Fibroblast of skin of abdomen (primary cell): ENCODE measurements around the gene PTPRU.
"Not testable (repeated sequence)": the region's sequence is repeated elsewhere in the genome, so short reads cannot be mapped to it uniquely, and the experiment has no call there.

Experiments used
- DNase-seq: peaks from one replicate; pipeline ENCODE4 v3.0.0-alpha.2; 2013

PTPRU gene

GRCh38 chr1:29290414-29290985, 54.2 kb downstream of the PTPRU start:
- DNase-seq, result peak; percentile 76

DNA sequence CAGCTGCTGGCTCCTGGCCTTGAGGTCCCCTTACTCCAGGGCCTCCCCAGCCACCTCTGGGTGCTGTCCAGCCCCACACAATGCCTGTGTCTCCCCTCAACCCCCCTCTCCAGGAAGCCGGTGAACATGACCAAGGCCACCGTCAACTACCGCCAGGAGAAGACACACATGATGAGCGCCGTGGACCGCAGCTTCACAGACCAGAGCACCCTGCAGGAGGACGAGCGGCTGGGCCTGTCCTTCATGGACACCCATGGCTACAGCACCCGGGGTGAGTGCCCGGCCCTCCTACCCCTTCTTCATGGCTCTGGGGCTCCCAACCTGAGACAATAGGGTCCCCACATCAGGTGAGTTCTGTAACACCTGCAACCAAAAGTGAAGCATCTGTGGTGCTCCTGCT, 55.4 kb downstream of the PTPRU start:
- no peak for DNase-seq

GRCh38 chr1:29292344-29292743, 56.0 kb downstream of the PTPRU start:
- no peak for DNase-seq

GRCh38 chr1:29297450-29297849, 61.1 kb downstream of the PTPRU start:
- DNase-seq, result peak; percentile 14

GRCh38 chr1:29298246-29298645, 61.9 kb downstream of the PTPRU start:
- no peak for DNase-seq

GRCh38 chr1:29299446-29299845, 63.1 kb downstream of the PTPRU start:
- DNase-seq, result no peak

DNA sequence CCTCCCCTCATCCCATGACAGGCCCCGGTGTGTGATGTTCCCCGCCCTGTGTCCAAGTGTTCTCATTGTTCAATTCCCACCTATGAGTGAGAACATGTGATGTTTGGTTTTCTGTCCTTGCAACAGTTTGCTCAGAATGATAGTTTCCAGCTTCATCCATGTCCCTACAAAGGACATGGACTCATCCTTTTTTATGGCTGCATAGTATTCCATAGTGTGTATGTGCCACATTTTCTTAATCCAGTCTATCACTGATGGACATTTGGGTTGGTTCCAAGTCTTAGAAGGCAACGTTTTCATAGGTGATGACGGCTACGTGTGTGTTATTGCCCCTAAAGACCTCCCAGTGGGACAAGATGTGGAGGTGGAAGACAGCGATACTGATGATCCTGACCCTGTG, 65.4 kb downstream of the PTPRU start:
- DNase-seq, result not testable (repeated sequence)

DNA sequence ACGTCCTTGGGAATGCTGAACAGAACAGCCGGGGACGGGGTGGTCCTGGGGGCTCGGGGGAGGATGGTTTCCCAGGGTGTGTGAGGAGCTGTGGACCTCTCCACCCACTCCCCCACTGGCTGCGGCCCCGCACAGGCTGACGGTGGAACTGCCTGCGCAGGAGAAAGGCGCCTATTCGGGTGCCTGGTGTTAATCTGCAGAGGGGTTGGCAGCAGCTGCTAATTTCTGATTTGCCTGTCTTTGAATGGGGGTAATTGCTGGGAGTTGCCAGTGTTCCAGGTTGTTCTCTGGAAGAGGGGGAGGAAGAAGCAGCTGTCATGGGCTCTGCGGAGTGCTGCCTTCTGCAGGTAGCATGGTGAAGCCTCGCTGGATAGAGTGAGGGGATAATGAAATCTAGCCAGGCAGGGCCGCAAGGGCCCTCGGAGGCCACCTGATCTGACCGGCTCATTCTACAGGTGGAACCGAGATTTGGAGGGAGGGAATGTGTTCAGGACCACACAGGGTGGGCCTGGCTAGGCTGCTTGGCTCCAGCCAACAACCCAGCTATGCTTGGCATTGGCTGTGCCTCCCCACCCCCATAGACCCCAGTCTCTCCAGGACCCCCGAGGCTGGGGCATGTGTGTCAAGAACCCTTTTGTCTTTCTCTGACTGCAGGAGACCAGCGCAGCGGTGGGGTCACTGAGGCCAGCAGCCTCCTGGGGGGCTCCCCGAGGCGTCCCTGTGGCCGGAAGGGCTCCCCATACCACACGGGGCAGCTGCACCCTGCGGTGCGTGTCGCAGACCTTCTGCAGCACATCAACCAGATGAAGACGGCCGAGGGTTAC, 67.1 kb downstream of the PTPRU start:
- no peak for DNase-seq

DNA sequence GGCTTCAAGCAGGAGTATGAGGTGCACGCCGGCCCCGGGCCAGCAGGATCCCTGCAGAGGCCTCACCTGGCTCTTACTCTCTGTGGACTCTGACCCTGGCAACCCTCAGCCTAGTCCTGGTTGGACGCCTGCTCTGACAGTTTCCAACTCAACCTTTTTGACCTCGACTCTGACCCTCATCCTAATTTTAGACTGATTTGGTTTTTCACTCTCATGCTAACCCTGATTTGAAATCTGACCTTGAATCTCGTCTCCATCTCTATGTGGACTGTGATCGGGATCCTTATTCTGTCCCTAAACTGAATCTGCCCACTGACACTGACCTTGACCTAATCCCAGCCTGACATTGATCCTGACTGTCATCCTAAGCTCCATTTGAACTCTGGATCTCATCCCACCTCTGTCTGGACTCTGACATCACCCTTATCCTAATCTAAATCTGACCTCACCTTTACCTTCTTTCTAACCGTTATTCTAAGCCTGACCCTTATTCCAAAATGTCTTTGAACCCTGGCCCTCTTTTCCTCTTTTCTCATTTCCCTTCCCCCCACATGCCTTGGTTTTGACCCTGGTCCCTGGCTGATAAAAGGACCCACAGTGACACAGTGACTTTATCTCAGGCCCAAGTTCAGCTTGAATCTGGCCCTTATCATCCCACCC, 67.8 kb downstream of the PTPRU start:
- DNase-seq, result no peak

DNA sequence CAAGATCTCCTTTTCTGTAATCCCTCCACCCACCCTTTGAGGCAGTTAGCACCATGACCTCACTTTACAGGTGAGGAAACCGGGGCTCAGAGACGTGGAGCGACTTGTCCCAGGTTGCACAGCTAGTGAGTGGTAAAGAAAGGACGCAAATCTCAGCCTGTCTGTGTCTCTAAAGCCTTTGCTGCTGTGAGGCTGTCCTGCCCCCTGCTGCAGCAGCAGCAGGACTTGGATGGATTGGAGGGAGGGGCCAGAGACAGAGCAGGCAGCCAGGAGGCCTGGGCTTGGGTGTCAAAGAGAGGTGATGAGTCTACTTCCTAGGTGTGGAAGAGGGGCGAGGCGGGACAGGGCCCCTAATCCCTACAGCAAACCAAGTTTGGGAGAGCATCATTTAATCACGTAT, 69.6 kb downstream of the PTPRU start:
- no peak for DNase-seq

DNA sequence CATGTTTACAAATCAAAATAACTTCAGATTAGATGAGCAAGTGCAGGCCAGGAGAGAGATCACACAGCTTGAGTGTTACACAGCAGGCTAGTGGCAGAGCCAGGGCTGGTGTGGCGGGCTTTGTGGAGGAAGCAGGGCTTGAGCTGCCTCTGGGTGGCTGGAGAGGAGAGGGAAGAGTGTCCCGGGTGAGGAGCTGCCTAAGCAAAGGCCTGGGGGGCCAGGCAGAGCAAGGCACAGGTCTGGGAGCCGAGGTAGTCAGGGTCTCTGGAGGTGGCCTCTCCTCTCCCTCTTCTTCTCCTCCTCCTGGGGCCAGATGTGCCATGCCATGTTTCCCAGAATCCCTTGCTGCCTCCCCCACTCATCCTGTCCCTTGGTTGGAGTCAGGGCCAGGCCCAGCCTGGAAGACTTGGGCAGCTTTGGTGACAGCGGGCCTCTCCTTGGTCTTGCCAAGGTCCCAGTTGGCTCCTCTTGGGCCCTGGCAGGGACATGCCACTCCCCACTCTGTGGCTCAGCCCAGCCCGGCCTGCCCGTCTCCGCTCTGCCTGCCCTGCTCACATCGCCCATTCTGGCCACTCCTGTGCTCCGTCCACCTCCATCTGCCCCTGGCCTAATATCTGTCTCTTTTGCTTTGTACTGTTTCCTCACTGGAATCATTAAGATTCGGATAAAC, 70.3 kb downstream of the PTPRU start:
- no peak for DNase-seq

DNA sequence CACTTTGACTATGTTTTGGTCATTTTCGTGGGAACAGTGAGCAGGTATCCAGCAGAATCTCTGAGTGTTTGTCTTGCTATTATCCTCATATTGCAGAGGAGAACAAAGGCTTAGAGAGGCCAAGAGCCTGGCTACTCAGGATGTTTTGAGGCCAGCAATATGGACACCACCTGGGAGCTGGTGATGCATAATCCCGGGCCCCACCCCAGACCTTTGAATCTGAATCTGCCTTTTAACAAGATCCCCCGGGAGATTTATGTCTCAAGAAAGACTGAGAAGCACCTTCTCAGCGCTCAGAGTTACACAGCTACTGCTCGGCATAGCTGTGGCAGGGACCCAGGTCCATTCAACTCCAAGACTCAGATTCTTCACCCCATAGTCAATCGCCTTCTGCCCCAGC, 72.8 kb downstream of the PTPRU start:
- no peak for DNase-seq

GRCh38 chr1:29309621-29310020, 73.3 kb downstream of the PTPRU start:
- no peak for DNase-seq

- DNase-seq, result no peak
These were observed 74.4 kb downstream of the PTPRU start for GRCh38 chr1:29310616-29311180.

GRCh38 chr1:29311352-29312030, 75.2 kb downstream of the PTPRU start:
- DNase-seq, result no peak

DNA sequence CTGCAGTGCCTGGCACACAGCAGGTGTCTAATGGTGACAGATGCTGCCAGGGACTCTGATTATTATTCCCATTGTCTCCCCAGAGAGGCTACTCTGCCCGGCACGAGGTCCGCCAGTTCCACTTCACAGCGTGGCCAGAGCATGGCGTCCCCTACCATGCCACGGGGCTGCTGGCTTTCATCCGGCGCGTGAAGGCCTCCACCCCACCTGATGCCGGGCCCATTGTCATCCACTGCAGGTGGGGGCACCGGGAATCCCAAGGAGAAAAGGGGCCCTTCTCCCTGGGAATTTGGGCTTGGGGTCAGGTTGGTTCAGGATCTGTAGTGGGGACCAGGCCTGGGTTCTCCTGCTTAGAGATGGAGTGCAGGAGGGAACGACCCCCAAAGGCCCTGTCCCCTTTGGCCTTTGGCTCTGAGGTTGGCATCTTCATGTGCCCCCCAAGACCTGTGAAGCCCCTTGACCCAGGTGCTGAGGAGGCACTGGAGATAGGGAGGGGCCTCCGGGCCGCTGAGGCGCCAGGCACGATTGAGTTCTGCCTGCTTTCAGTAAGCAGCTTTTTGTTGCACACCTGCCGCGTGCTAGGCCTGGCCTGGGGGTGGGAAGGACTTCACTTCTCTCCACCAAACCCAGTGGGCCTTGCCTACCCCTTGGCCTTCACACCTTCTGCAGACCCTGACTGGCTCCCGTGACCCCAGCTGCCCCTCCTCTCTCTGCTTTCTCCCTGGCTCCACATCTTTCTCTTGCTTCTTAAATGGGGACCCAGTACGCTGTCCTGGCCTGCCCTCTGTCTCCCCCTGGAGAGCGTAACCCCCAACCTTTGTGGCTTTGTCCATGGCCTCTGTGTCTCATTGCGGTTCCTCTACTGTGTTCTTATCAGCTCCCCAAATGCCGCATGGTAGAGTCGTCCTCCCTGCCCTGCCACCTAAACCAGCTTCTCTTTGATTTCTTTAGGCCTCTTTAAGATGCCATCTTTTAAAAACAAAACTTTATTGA, 76.4 kb downstream of the PTPRU start:
- no peak for DNase-seq

- DNase-seq, result not testable (repeated sequence)
These were observed 78.4 kb downstream of the PTPRU start for GRCh38 chr1:29314685-29315084.

DNA sequence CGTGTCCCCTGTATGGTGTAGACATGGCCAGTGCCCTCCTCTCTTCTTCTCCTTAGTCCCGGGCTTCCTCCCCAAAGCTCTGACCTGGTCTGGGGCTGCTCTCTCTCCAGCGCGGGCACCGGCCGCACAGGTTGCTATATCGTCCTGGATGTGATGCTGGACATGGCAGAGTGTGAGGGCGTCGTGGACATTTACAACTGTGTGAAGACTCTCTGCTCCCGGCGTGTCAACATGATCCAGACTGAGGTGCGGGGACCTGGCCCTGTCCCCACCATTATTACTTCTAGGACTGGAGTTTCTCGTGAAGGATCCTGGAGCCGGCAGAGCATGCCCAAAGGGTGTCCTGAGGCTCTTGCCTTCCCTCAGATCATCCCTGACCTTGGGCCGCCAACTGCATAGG, 78.9 kb downstream of the PTPRU start:
- no peak for DNase-seq

DNA sequence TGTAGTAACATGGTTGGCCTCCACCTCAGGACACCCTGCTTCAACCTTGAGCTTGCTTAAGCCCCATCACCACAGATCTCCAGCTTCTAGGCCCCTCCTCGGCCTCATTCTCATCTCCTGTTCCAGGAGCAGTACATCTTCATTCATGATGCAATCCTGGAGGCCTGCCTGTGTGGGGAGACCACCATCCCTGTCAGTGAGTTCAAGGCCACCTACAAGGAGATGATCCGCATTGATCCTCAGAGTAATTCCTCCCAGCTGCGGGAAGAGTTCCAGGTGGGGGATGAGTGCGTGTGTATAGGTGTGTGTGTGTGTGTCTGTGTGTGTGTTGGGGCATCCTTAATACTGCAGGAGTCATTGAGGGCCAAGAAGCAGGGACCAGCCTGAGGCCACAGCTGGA, 79.6 kb downstream of the PTPRU start:
- DNase-seq, result no peak

DNA sequence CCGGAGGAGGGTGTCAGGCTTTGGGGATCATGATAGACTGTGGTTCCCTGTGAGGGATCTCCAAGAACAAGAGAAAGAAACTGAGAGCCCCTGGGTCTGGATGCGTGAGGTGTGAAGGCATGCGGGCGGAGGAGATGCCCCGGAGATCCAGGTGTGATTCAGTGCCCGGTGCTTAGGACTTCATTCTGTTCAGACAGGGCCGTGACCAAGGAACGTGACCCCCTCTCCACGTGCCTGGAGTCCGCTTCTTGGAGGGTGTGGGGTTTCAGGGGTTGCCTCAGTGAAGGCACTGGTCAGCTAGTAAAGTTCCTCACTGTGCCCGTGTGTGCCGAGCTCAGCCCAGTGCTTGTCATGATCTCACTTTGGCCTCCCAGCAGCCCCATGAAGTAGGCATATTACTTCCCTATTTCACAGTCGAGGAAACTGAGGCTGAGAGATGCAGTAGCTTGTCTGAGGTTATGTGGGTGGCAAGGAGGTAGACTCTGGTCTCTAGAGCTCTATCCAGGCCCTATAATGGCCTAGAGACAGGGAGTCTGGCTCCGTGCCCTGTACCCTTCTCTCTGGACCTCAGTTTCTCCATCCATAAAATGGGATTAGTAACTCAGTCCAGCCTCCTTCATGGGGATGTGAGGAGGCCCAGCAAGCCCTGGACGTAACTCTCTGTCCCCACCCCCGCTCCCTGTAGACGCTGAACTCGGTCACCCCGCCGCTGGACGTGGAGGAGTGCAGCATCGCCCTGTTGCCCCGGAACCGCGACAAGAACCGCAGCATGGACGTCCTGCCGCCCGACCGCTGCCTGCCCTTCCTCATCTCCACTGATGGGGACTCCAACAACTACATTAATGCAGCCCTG, 81.0 kb downstream of the PTPRU start:
- DNase-seq, result no peak
